Endodermal cell (in vitro differentiated cells): ENCODE data around the gene AKT3. TPM values are rescaled to one million over a fixed set of nuclear protein-coding genes. Genes with fewer than 3 reads are reported as not detected.

Source experiments
- DNase-seq: peaks from one replicate; pipeline ENCODE4 v3.0.0-alpha.2; 2017
- H3K27ac ChIP-seq: 2 replicates; pipeline ENCODE4 v1.5.1; 2013; ENCODE audit warnings: mild to moderate bottlenecking, low read depth, low read length, moderate library complexity
- H3K27me3 ChIP-seq: 2 replicates; pipeline ENCODE4 v1.6.1; 2013; ENCODE audit warnings: mild to moderate bottlenecking, low read length, moderate library complexity; ENCODE audit not compliant: insufficient read depth, control insufficient read depth, poor library complexity, severe bottlenecking
- H3K36me3 ChIP-seq: 2 replicates; pipeline ENCODE4 v1.7.0; 2013; ENCODE audit warnings: mild to moderate bottlenecking, low read length, moderate library complexity; ENCODE audit not compliant: control insufficient read depth, insufficient read depth
- H3K4me1 ChIP-seq: one replicate; pipeline ENCODE4 v1.7.0; 2013; ENCODE audit warnings: low read length; ENCODE audit not compliant: control insufficient read depth, insufficient read depth
- H3K4me3 ChIP-seq: 2 replicates; pipeline ENCODE4 v1.5.1; 2013; ENCODE audit warnings: mild to moderate bottlenecking, low read length, moderate library complexity
- H3K9ac ChIP-seq: 2 replicates; pipeline ENCODE4 v1.6.1; 2013; ENCODE audit warnings: mild to moderate bottlenecking, low read length, moderate library complexity; ENCODE audit not compliant: poor library complexity, severe bottlenecking; ENCODE audit errors: extremely low read depth
- H3K9me3 ChIP-seq: 2 replicates; pipeline ENCODE4 v1.6.1; 2013; ENCODE audit warnings: mild to moderate bottlenecking, low read length, moderate library complexity; ENCODE audit not compliant: control insufficient read depth
- H3K27ac Mint-ChIP-seq: 2 replicates; pipeline ENCODE4 v1.8.0; 2020; ENCODE audit warnings: mixed read lengths
- H3K27me3 Mint-ChIP-seq: 2 replicates; pipeline ENCODE4 v1.8.0; 2021; ENCODE audit warnings: mild to moderate bottlenecking, mixed read lengths; ENCODE audit not compliant: insufficient read depth
- H3K36me3 Mint-ChIP-seq: 2 replicates; pipeline ENCODE4 v1.8.0; 2020; ENCODE audit warnings: low read depth, mixed read lengths
- H3K4me1 Mint-ChIP-seq: 2 replicates; pipeline ENCODE4 v1.8.0; 2020; ENCODE audit warnings: mixed read lengths
- H3K4me3 Mint-ChIP-seq: 2 replicates; pipeline ENCODE4 v1.8.0; 2020; ENCODE audit warnings: mild to moderate bottlenecking, moderate library complexity, mixed read lengths
- H3K9me3 Mint-ChIP-seq: 2 replicates; pipeline ENCODE4 v1.8.0; 2020; ENCODE audit warnings: mild to moderate bottlenecking, mixed read lengths
- WGBS, 2 experiments: methylation state at CpG; one replicate each; pipeline versions ENCODE4 v1.1.5 to v1.1.7; 2013; ENCODE audit warnings: missing lambda C conversion rate in 2 of 2, mixed read lengths in 1 of 2; ENCODE audit not compliant: insufficient coverage in 1 of 2, insufficient read length in 1 of 2; 5-methylcytosine and 5-hydroxymethylcytosine counted together
- total RNA-seq, 2 donors: library from RNA; stranded (reverse); fragmentation: NEBNext Ultra II Directional in 1 of 2; extraction: Animal tissue kit (Norgen Biotek cat#: 25700) in 1 of 2; gene quantifications; 2 replicates in 1 of 2; 3 replicates in 1 of 2; pipeline ENCODE4 v1.2.1, GENCODE V29; 2021
- TF ChIP-seq, protein P1 (sequence below): fragments of 200-600 bp; sonication (generic); conservative IDR thresholded peaks from 2 replicates; pipeline ENCODE4 v1.5.0; 2021; ENCODE audit warnings: antibody characterized with exemption, mild to moderate bottlenecking

Gene AKT3
- total RNA-seq, 2 donors from 2014 or later, result 38.2 to 49.1 TPM

DNA sequence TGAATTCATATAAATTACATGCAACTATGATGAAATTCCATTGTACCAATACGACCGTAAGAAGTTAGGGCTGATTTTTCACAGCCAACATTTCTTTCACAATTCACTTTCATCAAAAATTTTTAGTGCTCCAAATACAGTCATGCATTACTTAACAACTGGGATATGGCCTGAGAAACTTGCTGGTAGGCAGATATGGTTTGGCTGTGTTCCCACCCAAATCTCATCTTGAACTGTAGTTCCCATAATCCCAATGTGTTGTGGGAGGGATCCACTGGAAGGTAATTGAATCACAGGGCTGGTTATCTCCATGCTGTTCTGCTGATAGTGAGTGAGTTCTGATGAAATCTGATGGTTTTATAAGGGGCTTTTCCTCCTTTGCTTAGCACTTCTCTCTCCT lies 244.4 kb downstream of the AKT3 start:
- H3K4me3 Mint-ChIP-seq, result no peak overlapping the region
- peaks cover 17% of the 10 kb centered on the region for H3K36me3 Mint-ChIP-seq
- Histone ChIP-seq H3K27me3 (no peaks in the 10 kb centered on the region), H3K36me3 (no peaks in the 10 kb centered on the region), H3K9ac (no peak overlapping the region), H3K27ac (no peak overlapping the region), H3K4me3 (no peak overlapping the region), H3K9me3 (peaks cover 9% of the 10 kb centered on the region), H3K4me1 (no peaks in the 10 kb centered on the region)
- H3K27me3 Mint-ChIP-seq, result no peaks in the 10 kb centered on the region
- DNase-seq, result no peak
- peaks cover 3% of the 10 kb centered on the region for H3K9me3 Mint-ChIP-seq
- H3K27ac Mint-ChIP-seq, result no peak overlapping the region
- no peaks in the 10 kb centered on the region for H3K4me1 Mint-ChIP-seq
- 100% methylated on average over 2 of the region's 2 CpGs for WGBS, 2 experiments
- TF ChIP-seq, protein P1, sequence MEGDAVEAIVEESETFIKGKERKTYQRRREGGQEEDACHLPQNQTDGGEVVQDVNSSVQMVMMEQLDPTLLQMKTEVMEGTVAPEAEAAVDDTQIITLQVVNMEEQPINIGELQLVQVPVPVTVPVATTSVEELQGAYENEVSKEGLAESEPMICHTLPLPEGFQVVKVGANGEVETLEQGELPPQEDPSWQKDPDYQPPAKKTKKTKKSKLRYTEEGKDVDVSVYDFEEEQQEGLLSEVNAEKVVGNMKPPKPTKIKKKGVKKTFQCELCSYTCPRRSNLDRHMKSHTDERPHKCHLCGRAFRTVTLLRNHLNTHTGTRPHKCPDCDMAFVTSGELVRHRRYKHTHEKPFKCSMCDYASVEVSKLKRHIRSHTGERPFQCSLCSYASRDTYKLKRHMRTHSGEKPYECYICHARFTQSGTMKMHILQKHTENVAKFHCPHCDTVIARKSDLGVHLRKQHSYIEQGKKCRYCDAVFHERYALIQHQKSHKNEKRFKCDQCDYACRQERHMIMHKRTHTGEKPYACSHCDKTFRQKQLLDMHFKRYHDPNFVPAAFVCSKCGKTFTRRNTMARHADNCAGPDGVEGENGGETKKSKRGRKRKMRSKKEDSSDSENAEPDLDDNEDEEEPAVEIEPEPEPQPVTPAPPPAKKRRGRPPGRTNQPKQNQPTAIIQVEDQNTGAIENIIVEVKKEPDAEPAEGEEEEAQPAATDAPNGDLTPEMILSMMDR, result no peak

DNA sequence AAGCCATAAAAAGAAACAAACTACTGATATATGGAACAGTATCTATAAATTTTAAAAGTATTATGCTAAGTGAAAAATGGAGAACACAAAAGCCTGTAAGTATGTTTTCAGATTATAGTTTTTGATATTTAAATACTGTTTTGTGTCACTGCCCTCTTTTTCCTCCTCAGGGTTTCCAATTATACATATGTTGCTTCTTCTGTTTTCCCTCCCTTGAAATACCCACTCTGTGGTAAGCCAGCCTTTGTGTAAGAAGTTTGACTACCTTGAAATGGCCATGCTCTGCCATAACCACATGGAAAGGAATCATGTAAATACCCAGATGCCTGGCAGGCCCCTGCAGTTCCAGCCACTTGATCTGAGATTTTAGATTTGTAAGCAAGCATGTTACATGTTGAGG lies 248.3 kb downstream of the AKT3 start:
- Mint-ChIP-seq H3K4me3 (no peak overlapping the region), H3K4me1 (no peaks in the 10 kb centered on the region), H3K36me3 (peaks cover 7% of the 10 kb centered on the region), H3K9me3 (peaks cover 3% of the 10 kb centered on the region), H3K27me3 (no peaks in the 10 kb centered on the region), H3K27ac (no peak overlapping the region)
- Histone ChIP-seq H3K27ac (no peak overlapping the region), H3K4me1 (no peaks in the 10 kb centered on the region), H3K9ac (no peak overlapping the region), H3K4me3 (no peak overlapping the region), H3K9me3 (peaks cover 9% of the 10 kb centered on the region), H3K36me3 (no peaks in the 10 kb centered on the region), H3K27me3 (no peaks in the 10 kb centered on the region)
- TF ChIP-seq, protein P1, result no peak
- DNase-seq, result no peak

DNA sequence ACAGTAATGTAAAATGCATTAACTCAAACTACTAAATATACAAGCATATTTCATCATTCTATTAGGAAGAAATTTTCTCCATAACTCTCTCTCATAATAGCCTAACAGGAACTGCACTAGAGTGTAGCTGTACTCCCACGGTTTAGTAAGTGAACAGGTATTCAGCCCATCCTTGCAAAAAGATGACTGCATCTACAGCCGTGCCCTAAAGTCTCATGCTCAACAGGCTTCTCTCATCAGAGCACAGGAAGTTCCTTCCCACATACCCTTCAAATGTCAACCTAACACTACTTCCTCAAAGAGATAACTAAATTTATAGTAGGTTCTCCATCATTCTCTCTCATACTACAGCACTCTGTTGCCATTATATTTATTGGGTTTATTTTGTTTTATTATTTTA lies 251.6 kb downstream of the AKT3 start:
- Mint-ChIP-seq H3K4me3 (no peak overlapping the region), H3K36me3 (peaks cover 5% of the 10 kb centered on the region), H3K9me3 (peaks cover 3% of the 10 kb centered on the region), H3K27me3 (no peaks in the 10 kb centered on the region), H3K27ac (no peak overlapping the region), H3K4me1 (no peaks in the 10 kb centered on the region)
- H3K9ac ChIP-seq, result no peak overlapping the region
- TF ChIP-seq, protein P1, result no peak
- no peaks in the 10 kb centered on the region for H3K27me3 ChIP-seq
- DNase-seq, result no peak
- WGBS, 2 experiments, result 95 to 100% methylated on average over 2 of the region's 2 CpGs
- H3K27ac ChIP-seq, result no peak overlapping the region
- H3K9me3 ChIP-seq, result peaks cover 9% of the 10 kb centered on the region
- no peaks in the 10 kb centered on the region for H3K36me3 ChIP-seq
- H3K4me3 ChIP-seq, result no peak overlapping the region
- H3K4me1 ChIP-seq, result no peaks in the 10 kb centered on the region
